NT2/D1 (cell line): ENCODE data around the gene METTL15.
"Not testable (repeated sequence)": the region's sequence is repeated elsewhere in the genome, so short reads cannot be mapped to it uniquely, and the experiment has no call there.

ENCODE experiments used
- SUZ12 ChIP-seq: IDR thresholded peaks from 2 replicates; pipeline ENCODE4 v1.6.1; 2011; ENCODE audit not compliant: insufficient read length, insufficient read depth; ENCODE audit errors: extremely low read depth
- YY1 ChIP-seq: IDR thresholded peaks from 2 replicates; pipeline ENCODE4 v1.6.1; 2011; ENCODE audit not compliant: insufficient read length, insufficient read depth
- ZNF274 ChIP-seq: IDR thresholded peaks from 2 replicates; pipeline ENCODE4 v1.6.1; 2011; ENCODE audit warnings: mild to moderate bottlenecking, low read depth, low read length

GRCh38 chr11:28272247-28272646, 164.1 kb downstream of the METTL15 start:
- not testable (repeated sequence) for TF ChIP-seq YY1, SUZ12, ZNF274
